ENCODE measurements around the gene CFAP20DC. TPM values are rescaled to one million over a fixed set of nuclear protein-coding genes. Genes with fewer than 3 reads are reported as not detected.

The CFAP20DC gene
- total RNA-seq, 1 donor from 2014 or later = 1.4 TPM

DNA sequence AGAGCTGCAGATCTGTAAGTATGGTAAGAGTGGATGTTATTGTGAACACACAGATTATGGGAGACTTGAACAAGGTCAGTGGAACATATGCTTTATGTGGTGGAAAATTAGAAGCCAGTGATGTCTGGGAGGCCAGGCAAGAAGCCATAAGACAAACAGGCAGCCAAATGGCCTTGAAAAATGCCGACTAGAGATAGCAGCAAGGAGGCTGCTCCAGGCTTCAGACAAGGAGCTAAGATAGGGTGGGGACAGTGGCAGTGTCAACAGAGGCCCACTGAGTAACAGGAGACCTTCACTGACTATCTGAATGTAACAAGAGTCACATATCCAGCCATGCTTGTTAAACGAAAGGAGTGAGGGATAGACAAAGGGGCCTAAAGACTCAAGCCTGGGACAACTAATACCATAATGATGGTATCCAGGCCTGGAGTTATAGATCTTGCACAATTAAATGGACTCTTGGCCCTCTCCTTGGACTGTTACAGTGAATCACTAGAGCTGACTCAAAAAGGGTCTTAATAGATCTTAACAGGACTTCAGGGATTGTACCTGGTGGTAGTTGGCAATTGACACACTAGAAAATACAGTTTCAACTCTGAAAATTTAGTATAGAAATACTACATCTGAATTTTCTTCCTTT is 50.6 kb downstream of the CFAP20DC start:
- H3K4me3 Mint-ChIP-seq (ENCODE audit: unreplicated experiment) = no peak overlapping the region
- DNase-seq (ENCODE audit: extremely low spot score, unreplicated experiment) = no peak
- H3K9me3 Mint-ChIP-seq (ENCODE audit: unreplicated experiment) = no peaks in the 10 kb centered on the region
- no peaks in the 10 kb centered on the region for H3K36me3 Mint-ChIP-seq (ENCODE audit: unreplicated experiment)
- TF ChIP-seq, protein P1, sequence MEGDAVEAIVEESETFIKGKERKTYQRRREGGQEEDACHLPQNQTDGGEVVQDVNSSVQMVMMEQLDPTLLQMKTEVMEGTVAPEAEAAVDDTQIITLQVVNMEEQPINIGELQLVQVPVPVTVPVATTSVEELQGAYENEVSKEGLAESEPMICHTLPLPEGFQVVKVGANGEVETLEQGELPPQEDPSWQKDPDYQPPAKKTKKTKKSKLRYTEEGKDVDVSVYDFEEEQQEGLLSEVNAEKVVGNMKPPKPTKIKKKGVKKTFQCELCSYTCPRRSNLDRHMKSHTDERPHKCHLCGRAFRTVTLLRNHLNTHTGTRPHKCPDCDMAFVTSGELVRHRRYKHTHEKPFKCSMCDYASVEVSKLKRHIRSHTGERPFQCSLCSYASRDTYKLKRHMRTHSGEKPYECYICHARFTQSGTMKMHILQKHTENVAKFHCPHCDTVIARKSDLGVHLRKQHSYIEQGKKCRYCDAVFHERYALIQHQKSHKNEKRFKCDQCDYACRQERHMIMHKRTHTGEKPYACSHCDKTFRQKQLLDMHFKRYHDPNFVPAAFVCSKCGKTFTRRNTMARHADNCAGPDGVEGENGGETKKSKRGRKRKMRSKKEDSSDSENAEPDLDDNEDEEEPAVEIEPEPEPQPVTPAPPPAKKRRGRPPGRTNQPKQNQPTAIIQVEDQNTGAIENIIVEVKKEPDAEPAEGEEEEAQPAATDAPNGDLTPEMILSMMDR (IDR thresholded peaks at IDR 0.05) = no peak
- no peaks in the 10 kb centered on the region for H3K27me3 Mint-ChIP-seq (ENCODE audit: unreplicated experiment)
- no peak overlapping the region for H3K27ac Mint-ChIP-seq (ENCODE audit: unreplicated experiment)
- peaks cover 16% of the 10 kb centered on the region for H3K4me1 Mint-ChIP-seq (ENCODE audit: unreplicated experiment)

GRCh38 chr3:58998476-58999117 is 51.2 kb downstream of the CFAP20DC start:
- no peaks in the 10 kb centered on the region for H3K9me3 Mint-ChIP-seq (ENCODE audit: unreplicated experiment)
- TF ChIP-seq, protein P1 (IDR thresholded peaks at IDR 0.05) = no peak
- no peaks in the 10 kb centered on the region for H3K27me3 Mint-ChIP-seq (ENCODE audit: unreplicated experiment)
- no peak for DNase-seq (ENCODE audit: extremely low spot score, unreplicated experiment)
- no peak overlapping the region for H3K4me3 Mint-ChIP-seq (ENCODE audit: unreplicated experiment)
- no peak overlapping the region for H3K27ac Mint-ChIP-seq (ENCODE audit: unreplicated experiment)
- H3K4me1 Mint-ChIP-seq (ENCODE audit: unreplicated experiment) = peaks cover 16% of the 10 kb centered on the region
- H3K36me3 Mint-ChIP-seq (ENCODE audit: unreplicated experiment) = no peaks in the 10 kb centered on the region

GRCh38 chr3:58996730-58997129 is 53.1 kb downstream of the CFAP20DC start:
- DNase-seq (ENCODE audit: extremely low spot score, unreplicated experiment) = no peak
- TF ChIP-seq, protein P1 (IDR thresholded peaks at IDR 0.05) = no peak
- no peaks in the 10 kb centered on the region for H3K27me3 Mint-ChIP-seq (ENCODE audit: unreplicated experiment)
- H3K4me1 Mint-ChIP-seq (ENCODE audit: unreplicated experiment) = peaks cover 16% of the 10 kb centered on the region
- H3K4me3 Mint-ChIP-seq (ENCODE audit: unreplicated experiment) = no peak overlapping the region
- no peaks in the 10 kb centered on the region for H3K36me3 Mint-ChIP-seq (ENCODE audit: unreplicated experiment)
- H3K27ac Mint-ChIP-seq (ENCODE audit: unreplicated experiment) = no peak overlapping the region
- H3K9me3 Mint-ChIP-seq (ENCODE audit: unreplicated experiment) = no peaks in the 10 kb centered on the region

DNA sequence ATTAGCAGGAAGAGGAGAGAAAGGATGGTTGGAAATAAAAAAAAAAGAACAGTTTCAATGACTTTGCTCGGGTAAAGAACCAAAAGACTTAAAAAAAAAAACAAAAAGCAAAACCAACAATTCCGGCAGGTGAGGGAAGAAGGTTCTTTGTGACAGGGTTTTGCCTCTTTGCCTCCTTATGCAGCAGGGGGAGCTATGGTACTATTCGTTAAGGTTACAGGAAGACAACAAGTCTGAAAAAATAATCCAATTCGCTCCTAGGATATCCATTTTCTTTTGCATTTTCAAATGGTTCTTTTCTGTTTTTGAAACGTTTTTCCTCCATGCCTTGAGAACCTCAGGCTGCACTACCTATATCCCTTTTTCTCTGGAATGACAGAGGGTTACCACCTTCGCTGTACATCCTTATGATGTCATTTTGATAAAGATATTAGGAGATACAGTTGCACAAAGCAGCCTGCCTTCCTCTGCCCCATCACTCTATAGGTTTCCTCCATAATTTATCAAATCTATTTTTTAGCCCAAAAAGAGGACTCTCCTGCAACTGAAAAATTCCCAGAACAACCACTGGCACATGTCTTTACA is 55.0 kb downstream of the CFAP20DC start:
- no peak for DNase-seq (ENCODE audit: extremely low spot score, unreplicated experiment)
- TF ChIP-seq, protein P1 (IDR thresholded peaks at IDR 0.05) = peak; percentile 90
- Mint-ChIP-seq H3K36me3 (ENCODE audit: unreplicated experiment) (no peaks in the 10 kb centered on the region), H3K4me1 (ENCODE audit: unreplicated experiment) (peaks cover 27% of the 10 kb centered on the region), H3K27me3 (ENCODE audit: unreplicated experiment) (no peaks in the 10 kb centered on the region), H3K9me3 (ENCODE audit: unreplicated experiment) (no peaks in the 10 kb centered on the region), H3K4me3 (ENCODE audit: unreplicated experiment) (no peak overlapping the region), H3K27ac (ENCODE audit: unreplicated experiment) (peak overlapping the region; percentile 27)

GRCh38 chr3:58993547-58993946 is 56.3 kb downstream of the CFAP20DC start:
- no peak overlapping the region for H3K4me3 Mint-ChIP-seq (ENCODE audit: unreplicated experiment)
- DNase-seq (ENCODE audit: extremely low spot score, unreplicated experiment) = no peak
- H3K9me3 Mint-ChIP-seq (ENCODE audit: unreplicated experiment) = no peaks in the 10 kb centered on the region
- H3K27ac Mint-ChIP-seq (ENCODE audit: unreplicated experiment) = no peak overlapping the region
- H3K4me1 Mint-ChIP-seq (ENCODE audit: unreplicated experiment) = peaks cover 34% of the 10 kb centered on the region
- H3K27me3 Mint-ChIP-seq (ENCODE audit: unreplicated experiment) = no peaks in the 10 kb centered on the region
- TF ChIP-seq, protein P1 (IDR thresholded peaks at IDR 0.05) = no peak
- no peaks in the 10 kb centered on the region for H3K36me3 Mint-ChIP-seq (ENCODE audit: unreplicated experiment)
